Renal pelvis (tissue), 4 donors: ENCODE data around the gene ABLIM2. TPM values are rescaled to one million over a fixed set of nuclear protein-coding genes. Genes with fewer than 3 reads are reported as not detected.

ENCODE experiments used
- DNase-seq: peaks from one replicate; pipeline ENCODE4 v3.0.0-alpha.2; 2013
- polyA plus RNA-seq, 3 donors: library from polyadenylated mRNA; unstranded; fragments of 120-200 nt; gene quantifications; one replicate each; pipeline ENCODE4 v1.2.1, GENCODE V29; 2013; ENCODE audit not compliant: insufficient read length in 3 of 3

ABLIM2 gene
- polyA plus RNA-seq, 3 donors, result 6.1 to 8.6 (median 7.3) TPM

- DNase-seq, result no peak
These were observed 35.9 kb downstream of the ABLIM2 start for GRCh38 chr4:8122746-8123145.

DNA sequence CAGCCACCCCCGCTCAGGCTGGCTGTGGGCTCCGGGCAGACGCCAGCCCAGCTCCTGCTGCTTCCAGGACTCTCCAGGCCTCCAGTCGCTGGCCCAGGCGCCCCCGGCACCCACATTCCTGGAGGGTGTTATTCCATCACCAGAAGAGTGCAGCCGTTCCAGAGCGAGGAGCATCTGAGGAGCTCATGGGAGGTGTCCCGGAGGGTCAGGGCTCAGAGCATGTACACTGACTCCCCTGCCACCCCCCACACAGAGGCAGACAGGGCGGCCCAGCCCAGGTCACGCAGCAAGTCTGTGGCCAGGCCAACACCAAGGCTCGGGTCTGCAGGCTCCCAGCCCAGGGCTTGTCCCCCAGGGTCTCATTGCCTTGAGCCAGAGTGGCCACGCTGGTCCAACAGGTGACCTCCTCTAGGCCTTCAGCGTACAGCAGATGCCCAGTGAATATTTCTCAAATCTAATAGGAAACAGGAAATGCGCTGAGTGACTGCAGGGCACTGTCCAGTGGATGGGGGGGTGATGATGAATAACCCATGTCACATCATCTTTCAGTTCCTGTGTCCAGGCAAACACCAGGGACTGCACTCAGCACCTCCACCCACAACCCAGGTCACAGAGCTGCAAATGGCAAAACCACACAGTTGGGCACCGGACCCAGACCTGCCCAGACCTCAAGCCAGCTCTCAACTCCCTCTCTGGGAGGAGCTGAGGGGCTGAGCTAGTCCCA lies 37.2 kb downstream of the ABLIM2 start:
- DNase-seq, result no peak

GRCh38 chr4:8120501-8120900 lies 38.1 kb downstream of the ABLIM2 start:
- DNase-seq, result peak; percentile 87

DNA sequence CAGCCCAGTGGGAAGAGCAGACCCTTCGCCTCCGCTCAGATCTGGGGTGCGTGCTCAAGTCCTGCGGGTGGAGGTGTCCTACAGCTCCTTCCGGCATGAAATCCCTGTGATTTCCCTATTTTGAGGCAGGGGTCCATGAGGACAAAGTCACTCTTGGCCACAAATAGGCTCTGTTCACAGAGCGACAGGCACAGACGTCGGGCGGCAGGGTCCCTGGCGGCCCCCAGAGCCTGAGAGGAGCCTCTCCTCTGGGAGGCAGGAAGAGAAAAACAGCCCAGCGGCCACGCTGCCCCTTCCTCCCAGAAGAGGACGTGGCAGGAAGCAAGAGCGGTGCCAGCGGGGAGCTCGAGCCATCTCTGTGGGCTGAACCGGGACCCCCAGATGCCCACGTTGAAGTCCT lies 38.7 kb downstream of the ABLIM2 start:
- no peak for DNase-seq

GRCh38 chr4:8118531-8118930 lies 40.1 kb downstream of the ABLIM2 start:
- DNase-seq, result no peak

GRCh38 chr4:8118035-8118434 lies 40.6 kb downstream of the ABLIM2 start:
- no peak for DNase-seq

DNA sequence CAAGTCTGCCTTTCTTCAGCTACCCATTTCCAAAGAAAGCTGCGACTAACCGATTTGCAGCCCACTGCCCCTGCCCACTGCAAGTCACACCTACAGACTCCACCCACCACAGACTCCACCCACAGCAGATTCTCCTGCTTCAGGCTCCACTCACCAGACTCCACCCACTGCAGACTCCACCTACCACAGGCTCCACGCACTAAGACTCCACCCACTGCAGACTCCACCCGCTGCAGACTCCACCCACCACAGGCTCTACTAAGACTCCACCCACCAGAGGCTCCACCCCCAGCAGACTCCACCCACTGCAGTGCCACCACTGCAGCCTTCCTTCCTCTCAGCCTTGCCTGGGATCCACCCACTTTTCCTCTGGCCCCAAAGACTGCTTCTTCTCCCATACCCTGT lies 41.3 kb downstream of the ABLIM2 start:
- DNase-seq, result no peak

DNA sequence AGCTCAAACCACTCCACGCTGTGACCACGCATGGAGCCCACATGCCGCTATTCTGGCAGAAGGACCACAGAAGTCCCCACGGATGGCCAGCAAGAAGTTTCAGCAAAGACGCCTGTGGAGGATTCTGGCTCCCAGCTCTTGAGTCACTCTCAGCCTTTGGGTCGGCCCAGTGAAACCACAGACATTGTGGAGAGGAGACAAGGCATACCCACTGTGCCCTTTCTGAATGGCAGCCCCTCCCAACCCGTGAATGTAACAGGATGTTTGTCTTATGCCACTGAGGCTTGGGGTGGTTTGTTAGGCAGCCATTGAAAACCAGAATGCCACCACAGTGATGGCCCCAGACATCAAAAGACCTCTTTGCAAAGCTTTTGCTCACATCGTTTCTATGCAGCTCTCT lies 42.7 kb downstream of the ABLIM2 start:
- DNase-seq, result no peak

DNA sequence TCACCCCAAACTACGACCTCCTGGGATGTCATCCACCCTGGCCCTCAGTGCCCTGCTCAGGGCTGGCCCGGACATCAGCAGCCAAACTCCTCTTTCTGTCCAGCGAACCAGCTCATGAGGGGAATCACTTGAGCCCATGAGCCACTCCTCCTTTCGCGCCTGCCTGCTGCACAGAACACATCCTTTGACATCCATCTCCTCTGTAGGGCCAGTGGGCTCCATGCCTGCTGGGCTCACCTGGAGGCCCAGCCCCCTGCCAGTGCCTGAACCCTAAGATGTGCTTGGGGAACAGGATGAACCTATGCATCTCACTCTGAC lies 43.5 kb downstream of the ABLIM2 start:
- DNase-seq, result no peak

GRCh38 chr4:8114456-8115202 lies 44.0 kb downstream of the ABLIM2 start:
- no peak for DNase-seq

DNA sequence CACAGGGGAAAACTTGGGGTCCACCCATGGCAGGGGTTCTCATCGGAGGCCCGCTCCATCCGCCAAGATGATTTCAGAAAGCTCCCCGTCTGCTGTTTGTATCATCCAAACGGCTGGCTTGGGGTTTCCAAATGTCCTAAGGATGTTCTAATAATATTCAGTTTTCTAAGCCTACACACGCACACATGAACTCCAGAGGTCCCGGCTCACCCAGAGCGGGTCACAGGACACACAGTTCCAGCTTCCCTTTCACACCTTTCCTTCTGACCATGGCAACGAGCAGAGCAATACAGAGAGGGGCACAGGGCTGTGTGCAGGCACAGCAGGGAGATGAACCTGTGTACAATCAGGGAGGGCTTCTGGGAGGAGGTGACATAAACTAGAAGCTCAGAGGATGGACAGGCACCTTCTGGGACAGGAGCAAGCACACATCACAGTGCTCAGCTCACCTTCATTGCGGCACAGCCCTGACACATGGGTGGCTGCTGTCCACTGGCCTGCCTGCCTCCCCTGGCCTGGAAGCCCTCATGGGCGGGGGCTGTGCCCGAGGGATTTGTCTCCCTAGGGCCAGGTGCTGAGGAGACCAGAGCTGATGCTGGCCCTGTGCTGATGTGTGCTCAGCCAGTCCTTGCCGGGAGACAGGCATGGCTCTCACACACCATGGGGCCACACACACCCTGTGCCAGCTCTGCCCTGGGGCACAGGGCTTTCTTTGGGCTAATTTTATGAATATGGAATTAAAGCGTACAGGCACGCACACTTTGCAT lies 44.8 kb downstream of the ABLIM2 start:
- DNase-seq, result no peak

DNA sequence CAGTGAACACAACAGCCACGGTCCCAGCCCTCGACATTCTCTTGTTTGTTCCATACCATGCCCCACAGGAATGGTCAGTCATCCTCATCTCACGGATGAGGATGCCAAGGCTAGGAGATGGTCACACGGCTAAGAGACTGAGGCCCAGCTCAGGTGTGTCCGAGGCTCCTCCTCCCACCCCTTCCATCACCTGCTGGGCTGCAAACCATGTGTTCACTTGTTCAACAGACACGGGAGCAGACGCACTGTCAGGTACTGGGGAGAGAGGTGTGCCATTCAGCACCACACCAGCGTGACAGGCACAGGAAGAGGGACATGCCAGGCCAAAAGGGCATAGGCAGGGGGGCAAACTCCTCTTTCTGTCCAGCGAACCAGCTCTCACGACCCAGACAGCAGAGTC lies 45.9 kb downstream of the ABLIM2 start:
- no peak for DNase-seq

GRCh38 chr4:8112036-8112576 lies 46.5 kb downstream of the ABLIM2 start:
- no peak for DNase-seq

- DNase-seq, result no peak
These were observed 48.3 kb downstream of the ABLIM2 start for GRCh38 chr4:8110071-8110986.

DNA sequence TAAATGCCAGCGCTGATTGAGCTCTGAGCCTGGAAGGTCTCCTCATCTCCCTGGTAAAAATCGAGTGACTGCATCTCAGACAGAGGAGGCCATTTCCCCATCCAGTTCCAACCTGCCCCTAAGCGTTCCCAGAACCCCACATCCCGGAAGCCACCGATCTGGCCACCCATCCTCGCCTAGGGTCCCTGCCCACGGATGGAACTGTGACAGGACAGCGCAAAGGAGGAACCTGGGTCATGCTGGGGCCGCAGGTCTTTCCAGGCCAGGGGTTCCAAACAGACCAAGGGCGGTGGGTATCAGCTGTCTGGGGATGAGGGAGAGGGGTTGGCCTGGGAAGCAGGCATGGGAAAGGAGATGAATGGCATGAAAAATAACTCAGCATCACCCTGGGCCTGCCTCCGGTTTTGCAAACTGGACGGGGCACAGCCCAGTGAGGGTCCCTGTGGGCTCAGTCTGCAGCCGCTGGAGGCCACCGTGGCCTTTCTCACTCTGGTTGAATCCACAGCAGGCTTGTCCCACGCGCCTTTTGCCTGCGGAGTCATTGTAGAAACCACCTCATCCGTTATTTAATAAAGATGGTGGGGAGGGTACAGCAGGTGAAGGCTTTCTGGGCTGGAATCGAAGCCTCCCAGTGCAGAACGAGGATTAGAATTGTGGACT lies 49.1 kb downstream of the ABLIM2 start:
- no peak for DNase-seq

DNA sequence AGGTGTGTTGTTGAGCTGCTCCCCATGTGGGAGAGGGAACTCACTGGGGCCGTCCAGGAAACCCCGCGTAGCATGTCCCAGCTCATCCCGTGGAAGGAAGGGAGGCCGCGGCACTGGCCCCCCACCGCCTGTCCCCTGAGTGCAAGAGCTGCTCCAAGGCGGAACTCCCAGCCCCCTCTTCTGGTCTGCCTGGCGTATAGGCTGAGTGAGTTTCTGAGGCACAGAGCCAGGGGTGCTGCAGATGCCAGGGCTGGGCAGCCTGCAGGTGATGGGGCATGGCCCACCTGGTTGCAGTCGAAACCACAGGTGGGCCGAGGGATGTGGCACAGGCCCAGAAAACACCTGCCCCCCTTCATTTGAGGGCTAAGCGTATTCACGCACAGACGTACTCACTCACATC lies 49.6 kb downstream of the ABLIM2 start:
- DNase-seq, result no peak

GRCh38 chr4:8108261-8108660 lies 50.4 kb downstream of the ABLIM2 start:
- no peak for DNase-seq

GRCh38 chr4:8107146-8107657 lies 51.4 kb downstream of the ABLIM2 start:
- no peak for DNase-seq

DNA sequence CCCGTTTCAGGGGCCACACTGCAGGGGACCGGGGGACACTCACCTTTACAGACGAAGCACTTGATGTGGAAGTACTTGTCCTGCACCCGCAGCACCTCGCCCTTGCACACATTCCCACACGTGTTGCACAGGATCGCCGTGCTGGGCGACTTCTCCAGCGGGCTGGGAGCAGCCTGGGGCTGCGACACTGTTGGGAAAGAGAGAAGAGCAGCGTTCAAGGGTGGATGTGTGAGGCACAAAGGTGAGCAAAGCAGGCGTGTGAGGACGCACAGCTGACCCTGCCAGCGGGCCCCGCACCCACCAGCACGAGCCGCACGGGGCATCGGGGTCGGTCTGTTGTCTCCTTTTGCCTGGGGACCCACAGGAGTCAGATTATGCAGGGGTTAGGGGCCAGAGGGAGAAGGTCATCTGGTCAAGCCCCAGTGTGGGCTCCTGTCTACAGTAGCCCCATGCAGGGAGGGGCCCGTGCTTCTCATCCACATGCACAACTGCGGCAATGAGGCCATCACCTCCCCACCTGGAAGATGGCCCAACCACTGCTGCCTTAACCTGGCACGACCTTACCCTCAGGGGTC lies 52.1 kb downstream of the ABLIM2 start:
- DNase-seq, result no peak

GRCh38 chr4:8105306-8106100 lies 53.1 kb downstream of the ABLIM2 start:
- no peak for DNase-seq
